GM21423 (cell line): ENCODE data around the gene UNC13B.

Experiments used
- ATAC-seq: cut with Tn5 transposase; IDR thresholded peaks from one replicate; pipeline ENCODE4 v1.9.1; 2021; ENCODE audit warnings: mild to moderate bottlenecking, moderate library complexity; ENCODE audit not compliant: unreplicated experiment

UNC13B gene

DNA sequence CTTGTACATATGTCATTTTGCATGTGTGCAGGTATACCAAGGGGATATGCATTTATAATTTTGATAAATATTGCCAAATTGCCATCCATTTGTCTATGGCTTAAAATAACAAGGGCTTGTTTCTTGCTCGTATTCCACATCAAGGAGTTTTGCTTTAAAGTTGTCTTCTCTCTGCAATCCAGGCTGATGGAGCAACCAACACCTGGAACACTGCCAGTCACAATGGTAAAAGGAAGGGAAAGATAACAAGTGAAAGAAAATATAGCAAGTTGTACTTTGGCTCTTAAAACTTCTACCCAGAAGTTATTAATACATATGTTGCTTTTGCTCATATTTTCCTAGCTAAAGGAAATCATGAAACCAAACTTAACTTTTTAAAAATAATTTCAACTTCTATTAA, 156.9 kb downstream of the UNC13B start:
- ATAC-seq, result no peak

DNA sequence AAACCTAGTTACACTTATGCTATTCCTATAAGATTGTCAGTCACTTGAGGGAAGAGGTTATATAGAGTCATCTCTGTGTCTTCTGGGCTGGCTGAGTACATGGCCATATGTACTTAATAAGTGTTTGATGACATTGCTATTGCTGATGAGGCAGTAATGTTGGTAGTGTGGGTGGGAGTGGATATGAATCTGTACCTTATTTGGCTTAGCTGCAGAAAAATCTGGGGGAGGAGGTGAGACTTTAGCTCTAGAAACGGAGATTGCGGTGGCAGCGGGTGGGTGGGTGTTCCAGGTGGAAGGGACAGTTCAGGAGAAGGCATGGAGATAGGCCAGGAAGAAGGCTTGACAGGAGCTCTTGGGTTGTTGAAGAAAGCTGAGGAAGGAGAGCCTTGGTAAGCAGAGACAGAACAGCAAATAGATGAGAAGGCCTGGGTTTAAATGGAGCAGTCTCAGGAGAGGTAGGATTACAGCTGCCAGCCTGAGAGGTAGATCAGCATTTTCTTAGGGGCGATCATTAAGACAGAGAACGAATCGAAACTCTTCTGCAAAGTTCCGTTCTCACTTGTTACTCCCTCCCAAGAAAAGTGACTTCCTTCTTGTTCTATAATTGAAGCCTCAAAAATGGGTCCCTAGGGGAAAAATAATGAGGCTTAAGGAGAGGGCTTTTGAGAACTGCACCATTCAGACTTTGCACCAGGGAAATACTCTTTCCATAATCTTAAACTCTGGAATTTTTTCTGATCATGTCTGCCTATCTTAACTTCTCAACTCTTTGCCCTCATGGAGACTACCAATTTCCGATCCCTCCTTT, 160.5 kb downstream of the UNC13B start:
- no peak for ATAC-seq

DNA sequence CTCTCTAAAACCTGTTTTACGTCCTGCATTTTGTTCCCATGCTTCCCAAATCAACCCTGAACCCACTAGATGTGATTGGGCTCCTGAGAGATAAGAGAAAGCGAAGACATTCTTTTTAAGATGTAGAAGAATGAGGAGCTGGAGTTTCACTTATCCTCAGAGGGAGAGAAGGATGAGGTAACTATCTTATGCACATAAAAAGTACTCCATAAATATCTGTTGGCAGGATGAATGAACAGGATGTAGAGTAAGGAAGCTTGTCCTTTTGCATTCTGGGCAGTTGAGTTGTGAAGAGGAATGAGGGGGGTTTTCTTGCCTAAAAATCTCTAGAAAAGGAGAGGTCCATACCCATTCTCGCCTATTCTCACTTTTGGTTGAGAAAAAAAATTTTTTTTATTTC, 163.2 kb downstream of the UNC13B start:
- no peak for ATAC-seq

DNA sequence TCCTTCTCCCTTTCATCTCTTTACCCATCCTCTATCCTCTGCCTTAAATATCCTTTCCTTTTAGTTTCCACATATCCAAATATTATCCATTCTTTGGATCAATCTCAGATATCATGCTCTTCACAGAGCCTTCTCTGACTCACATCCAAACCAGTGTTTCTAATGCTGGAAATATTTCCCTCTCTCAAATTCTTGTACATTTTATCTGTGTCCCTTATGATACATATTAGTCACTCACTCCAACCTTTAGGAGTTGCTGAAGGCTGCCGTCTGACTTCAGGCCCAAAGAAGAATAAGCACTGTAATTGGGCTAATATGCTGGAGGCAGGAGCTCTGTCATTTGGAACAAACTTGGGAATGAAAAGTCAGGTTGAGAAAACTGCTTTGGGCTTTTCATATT, 171.7 kb downstream of the UNC13B start:
- no peak for ATAC-seq

DNA sequence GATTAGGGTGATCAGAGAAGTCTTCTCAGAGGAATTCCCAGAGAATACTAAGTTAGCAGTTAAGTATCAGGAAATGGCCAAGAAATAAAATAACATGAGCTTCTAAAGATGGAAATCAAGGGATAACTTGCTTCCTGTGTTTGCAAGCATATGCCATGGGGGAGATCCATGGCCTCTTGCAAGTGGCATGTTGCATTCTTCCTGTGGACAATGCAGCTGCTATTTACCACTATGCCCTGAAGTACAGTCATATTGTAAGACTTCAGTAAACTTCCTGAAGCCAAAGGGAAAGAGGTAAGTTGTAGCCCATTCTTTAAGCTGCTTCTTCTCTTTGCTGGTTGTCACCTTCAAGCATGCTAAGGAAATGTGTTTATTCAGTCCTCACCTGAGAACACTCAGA, 173.4 kb downstream of the UNC13B start:
- ATAC-seq, result no peak

DNA sequence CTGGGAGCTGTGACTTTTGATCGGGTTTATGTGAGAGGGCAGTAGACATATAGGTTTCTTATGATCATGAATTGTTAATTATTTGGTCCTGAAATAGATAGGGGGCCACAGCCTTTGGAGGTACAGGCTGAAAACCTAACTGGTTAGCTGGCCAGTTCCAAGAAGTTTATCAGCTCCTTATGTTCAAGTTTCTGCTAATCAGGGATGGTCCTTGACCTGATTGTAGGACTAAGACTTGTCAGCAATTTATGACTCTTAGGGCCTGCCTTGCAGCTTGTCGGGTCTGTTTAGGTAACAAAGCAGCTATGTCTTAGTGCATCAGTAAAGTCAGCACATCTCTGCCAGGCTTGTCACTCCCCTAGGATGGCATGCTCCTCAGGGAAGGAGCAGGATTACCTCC, 176.3 kb downstream of the UNC13B start:
- ATAC-seq, result no peak

DNA sequence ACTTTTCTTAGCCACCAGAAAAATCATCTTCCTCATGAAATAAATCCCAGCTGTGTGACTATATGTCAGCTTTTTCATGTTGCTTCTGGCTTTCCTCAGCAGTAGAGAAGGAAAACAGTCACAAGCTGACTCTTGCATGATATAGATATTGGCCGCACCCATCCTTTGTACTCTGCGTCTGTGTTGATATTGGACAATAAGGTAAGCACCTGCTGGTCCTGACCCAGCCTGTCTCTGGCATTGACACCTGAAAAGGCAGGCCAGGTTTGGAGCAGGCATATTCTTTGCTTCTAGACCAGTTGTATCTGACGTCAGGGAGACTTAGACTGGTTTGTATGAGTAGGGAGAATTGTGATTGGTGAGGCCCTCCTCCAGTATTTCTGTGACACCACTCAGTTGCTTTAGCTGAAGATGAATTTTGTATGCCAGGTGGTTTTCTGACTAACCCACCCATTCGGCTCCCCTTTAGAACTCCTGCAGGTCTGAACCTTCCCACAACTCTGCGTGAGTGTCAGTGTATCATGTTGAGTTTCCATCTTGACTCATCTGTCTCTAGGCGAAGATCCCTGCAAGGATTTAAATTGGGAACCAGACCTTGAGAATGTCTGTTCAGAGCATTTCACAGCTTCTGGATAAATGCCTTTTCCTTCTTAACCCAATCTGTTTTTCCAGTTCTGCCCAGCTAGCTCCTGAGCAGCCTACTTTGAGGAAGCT, 176.9 kb downstream of the UNC13B start:
- ATAC-seq, result no peak

DNA sequence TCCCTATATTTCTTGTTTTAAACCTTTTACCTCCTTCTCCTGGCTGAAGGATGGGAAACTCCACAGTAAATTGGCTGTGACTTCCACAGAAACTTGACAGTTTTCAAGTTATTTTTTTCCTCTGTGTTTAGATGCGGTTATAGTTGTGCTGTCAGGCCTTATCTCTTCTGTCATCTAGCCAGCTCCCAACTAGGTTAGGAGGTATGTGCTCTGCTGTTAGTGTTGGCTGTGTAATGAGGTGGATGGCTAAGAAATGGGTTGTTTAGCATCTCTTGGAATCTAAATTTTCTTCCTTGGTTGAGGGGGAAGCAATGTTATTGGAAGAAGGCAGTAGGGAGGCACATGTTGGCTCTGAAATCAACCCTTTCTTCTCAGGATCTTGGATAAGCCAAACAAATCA, 178.2 kb downstream of the UNC13B start:
- no peak for ATAC-seq

DNA sequence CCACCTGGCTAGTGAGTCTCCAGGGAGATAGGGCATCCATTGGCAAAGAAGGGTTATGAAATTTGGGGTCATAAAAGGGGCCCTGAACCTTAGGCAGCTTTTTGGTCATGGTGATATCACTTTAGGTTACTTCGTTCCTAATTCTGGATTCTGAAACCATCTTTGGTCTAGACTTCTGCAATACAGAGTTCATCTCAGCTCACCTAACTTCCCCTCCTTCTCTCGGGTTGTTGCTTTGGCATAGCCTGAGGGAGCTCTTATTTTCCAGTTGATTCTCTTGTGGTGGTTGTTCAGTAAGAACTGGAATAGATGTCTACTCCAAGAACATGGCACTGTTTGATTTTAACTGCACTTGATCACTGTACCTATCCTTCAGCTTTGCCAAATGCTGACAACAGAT, 179.2 kb downstream of the UNC13B start:
- no peak for ATAC-seq

DNA sequence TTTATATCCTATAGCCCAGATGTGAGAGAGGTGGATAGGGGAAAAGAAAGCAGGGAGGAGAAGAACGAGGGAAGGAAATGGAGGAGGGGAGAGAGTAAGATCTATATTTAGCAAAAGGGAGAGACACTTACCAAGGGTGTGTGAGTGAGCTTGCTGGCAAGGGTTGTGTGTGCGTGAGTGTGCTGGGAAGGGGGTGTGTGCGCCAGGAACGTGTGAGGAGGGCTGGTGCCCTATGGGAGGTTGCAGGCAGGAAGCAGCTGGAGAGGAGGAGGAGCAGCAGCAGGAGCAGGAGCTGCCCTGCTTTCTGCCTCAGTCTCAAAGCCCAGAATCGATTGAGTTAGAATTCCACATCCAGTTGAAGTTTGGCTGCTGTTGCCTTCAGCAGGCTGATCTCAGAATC, 179.8 kb downstream of the UNC13B start:
- ATAC-seq, result no peak

DNA sequence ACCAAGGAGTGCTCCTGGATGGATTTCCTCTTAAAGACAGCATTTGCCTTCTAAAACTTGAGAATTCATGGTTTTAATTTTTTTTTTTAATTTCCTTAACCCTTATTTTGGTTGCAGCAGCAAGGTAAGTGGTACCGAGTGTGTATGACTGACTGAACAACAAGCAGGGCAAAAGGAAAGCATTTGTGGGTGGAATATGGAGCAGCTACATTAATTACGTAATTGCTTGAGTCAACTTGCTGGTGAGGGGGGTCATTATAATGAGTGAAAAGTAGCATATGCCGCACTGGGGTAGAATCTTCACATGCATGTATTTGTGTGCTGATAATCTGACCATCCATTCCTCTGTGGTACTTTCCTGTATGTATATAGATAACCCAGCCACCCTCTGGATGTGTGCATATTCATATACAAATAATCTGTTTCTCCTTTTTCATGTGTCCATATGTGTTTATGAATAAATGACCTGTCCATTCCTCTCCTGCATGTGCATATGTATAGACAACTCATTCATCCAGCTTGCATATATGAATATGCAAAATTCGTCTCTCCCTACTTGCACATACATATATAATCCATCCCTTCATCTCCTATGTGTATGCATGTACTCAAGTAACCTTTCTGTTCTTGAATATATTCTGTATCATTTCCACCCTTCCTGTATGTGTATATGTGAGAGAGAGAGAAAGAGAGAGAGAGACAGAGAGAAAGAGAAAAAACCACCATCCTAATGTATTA, 180.6 kb downstream of the UNC13B start:
- ATAC-seq, result no peak

DNA sequence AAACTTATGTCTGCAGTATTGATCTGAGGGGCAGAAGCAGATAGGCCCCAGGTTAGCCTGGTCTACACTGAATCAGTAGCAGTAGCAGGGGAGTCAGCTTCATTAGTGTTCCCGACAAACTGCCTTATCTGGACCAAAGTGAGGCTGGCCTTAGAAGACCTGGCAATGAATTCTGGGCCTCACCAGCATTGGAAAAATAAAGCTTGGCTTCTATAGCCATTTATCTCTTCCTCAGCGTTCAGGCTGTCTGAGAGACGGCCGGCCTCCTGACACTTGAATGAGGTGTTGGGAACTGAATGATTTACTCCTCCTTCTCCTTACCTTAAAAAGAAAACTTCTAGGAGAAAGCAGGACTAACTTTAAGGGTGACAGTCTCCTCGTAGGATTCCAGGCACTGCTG, 186.3 kb downstream of the UNC13B start:
- no peak for ATAC-seq

DNA sequence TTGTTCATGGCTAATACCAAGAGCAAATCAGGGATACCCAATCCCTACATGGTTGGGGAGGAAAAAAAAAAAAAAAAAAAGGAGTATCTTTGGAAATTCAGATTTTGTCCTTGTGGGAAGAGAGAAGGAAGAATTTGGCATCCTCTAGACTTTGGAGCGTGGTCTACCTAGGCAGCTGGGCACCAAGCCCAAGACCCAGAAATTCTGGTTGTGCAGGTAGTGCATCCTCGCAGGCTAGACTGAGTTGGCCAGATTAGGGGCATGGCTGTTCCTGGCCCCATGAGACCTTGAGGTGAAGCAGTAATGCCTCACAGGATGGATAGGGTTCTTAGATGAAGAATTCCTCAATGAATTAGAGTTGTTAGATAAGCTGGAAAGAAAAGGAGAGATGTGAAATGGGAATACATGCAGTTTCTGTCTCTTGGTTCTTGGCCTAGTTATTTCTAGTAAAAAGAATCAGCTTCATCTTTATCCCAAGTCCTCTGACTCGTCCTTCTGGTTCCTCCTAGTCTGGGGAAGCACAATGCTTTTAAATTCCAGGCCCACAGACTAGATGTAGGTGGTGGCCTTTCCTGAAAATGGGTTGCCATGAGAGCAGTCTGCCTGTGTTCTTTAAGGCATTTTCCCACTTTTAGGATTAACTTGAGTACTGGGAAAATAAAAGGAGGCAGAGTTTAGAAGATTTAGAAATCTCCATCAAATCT, 187.6 kb downstream of the UNC13B start:
- no peak for ATAC-seq

DNA sequence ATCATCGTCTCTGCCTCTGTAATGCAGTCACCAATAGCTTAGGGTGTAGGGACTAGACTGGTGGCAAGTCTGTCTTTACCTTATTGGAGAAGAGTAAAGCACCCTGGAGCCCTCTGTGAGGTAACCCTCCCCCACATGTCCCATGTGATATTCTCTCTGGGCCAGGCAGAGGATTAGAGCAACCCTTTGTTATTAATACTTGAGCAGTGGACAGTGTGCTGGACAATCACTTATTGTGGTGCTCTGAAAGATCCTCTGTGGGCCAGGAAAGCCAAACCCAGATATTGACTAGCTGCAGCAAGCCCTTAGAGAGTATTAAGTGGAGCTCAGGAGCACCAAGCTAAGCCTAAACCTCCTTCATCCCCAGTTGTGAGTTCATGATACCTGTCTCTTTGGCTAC, 188.4 kb downstream of the UNC13B start:
- no peak for ATAC-seq

DNA sequence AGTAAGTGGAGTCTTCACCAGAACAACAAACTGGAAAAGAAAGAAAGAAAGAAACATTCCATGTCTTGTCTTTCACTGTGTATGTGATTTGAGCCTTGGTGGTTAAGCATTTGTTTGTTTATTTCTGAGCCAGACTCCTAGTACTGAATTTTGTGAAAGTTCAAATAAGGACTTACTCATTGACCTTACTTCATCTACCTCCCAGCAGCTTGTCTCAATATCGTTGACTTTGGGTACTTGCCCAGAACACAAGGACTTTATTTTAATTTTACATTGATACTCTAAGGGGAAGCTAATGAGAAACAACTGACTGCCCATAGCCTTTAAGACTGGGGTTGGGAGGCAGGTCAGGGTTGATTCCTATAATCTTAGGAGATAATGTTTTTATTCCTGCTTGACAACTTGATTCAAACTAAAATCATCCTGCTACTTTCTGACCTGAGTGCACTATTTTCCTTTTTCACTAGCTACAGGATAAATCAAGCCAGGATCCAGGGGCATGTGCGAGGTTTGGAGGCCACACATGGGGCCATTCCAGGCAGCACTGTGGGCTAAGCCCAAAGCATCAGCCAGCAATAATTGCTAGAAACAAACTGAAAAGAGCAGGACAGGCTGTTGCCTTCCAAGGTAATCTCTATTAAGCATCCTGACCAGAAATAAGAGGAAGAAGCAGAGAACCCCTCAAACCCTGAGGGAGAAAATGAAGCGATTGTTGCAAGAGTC, 189.2 kb downstream of the UNC13B start:
- no peak for ATAC-seq

DNA sequence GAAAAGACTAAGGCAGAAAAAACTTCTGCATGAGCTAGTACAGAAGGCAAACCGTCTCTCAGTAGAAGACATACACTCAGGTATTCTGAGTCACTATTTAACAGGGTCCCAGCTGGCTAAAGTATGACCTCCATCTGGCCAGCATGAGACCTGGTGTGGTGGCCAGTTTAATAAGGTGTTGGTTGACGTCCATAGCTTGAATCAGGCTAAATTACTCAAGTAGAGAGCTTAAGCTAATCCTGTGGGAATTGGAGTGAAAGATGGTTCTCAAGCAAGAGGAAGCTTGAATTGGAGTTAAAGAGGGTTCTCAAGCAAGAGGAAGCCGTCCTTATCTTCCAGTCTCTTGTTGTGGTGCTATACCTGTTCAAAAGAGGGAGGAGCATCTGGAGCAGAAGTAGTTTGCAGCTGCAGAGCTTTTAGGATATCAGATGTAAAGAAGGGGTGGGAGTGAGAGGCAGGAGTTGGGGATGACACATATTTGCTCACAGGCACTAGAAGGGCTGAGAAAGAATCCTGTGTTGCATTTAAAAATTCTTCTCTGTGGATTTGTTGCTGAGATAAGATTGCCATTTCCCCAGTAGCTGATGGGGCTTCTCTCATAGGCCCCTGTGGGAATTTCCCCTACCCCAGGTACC, 192.0 kb downstream of the UNC13B start:
- no peak for ATAC-seq

DNA sequence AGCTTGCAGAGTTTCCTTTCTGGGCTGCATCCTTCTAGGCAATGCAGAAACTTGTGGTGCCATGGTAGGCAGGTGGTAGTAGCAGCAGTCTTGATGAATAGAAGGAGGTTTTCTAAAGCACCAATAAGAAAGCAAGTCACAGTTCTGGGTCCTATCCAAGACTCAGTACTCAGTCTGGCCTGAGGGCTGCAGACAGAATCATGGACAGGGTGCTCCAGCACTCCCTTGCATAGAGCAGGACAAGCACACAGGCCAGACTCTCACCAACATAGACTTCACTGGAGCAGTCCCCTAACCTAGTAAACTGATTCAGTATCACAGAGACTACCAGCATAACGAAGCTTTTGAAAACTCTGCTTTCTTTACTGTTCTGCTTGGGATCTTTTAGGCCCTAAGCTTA, 194.1 kb downstream of the UNC13B start:
- ATAC-seq, result no peak

DNA sequence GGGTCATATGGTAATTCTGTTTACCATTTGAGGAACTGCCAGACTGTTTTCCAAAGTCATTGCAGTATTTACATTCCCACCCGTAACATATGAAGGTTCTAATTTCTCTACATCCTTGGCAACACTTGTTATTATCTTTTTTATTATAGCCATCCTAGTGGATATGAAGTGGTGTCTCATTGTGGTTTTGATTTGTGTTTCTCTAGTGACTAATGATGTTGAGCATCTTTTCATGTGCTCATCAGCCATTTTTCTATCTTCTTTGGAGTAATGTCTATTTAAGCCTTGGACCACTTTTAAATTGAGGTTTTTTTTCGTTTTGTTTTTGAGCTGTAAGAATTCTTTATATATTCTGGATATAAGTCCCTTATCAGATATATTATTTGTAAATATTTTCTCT, 195.3 kb downstream of the UNC13B start:
- ATAC-seq, result no peak

DNA sequence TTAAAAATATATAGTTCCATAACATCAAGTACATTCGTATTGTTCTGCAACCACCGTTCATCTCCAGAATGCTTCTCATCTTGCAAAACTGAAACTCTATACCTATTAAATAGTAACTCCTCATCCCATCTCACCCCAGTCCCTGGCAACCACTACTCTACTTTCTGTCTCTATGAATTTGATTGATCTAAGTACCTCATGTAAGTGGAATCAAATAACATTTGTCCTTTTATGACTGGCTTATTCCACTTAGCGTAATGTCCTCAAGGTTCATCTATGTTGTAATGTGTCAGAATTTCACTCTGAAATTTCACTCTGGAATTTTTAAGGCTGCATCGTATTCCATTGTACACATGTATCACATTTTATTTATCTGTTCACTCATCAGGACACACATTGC, 196.0 kb downstream of the UNC13B start:
- no peak for ATAC-seq
